IMR-90 (cell line): ENCODE results near the gene CRB1. TPM values are rescaled to one million over a fixed set of nuclear protein-coding genes. Genes with fewer than 3 reads are reported as not detected.

ENCODE experiments used
- ATAC-seq: fragments of 200-7000 bp; cut with Tn5 transposase; 2 replicates; pipeline ENCODE4 v1.9.1; 2020; ENCODE audit warnings: low read depth, mild to moderate bottlenecking, moderate library complexity
- BruUV-seq: library from RNA; stranded (reverse); fragments of 400-500 nt; replicated peaks from 2 replicates; lab custom pipeline; 2021; lab: Mats Ljungman, UMichigan
- CTCF ChIA-PET: fragments of 300-600 bp; formaldehyde crosslinking; extraction: SDS; loops from one replicate; lab custom pipeline; 2021; ENCODE audit warnings: antibody characterized with exemption; lab: Yijun Ruan, JAX
- POLR2A ChIA-PET: fragments of 300-600 bp; sonication (Branson Sonifier 250); formaldehyde crosslinking; loops from one replicate; lab custom pipeline; 2022; ENCODE audit warnings: antibody characterized with exemption; ENCODE audit not compliant: unreplicated experiment; lab: Charles Lee
- DNase-seq: peaks from one replicate; pipeline ENCODE4 v3.0.0; 2013
- H2AFZ ChIP-seq: replicated peaks from 2 replicates; pipeline ENCODE3; 2013; ENCODE audit warnings: low read length, mild to moderate bottlenecking; ENCODE audit not compliant: poor library complexity
- H2AK5ac ChIP-seq: 2 replicates; pipeline ENCODE4 v1.6.1; 2013; ENCODE audit warnings: low read depth, low read length, inconsistent platforms
- H2AK9ac ChIP-seq: replicated peaks from 2 replicates; pipeline ENCODE3; 2013; ENCODE audit warnings: mild to moderate bottlenecking, low read depth, low read length, moderate library complexity; ENCODE audit not compliant: poor library complexity
- H2BK120ac ChIP-seq: 2 replicates; pipeline ENCODE4 v1.6.1; 2013; ENCODE audit warnings: low read depth, low read length, inconsistent platforms
- H2BK15ac ChIP-seq: 3 replicates; pipeline ENCODE4 v1.6.1; 2013; ENCODE audit warnings: low read depth, low read length, inconsistent platforms
- H2BK20ac ChIP-seq: 2 replicates; pipeline ENCODE4 v1.6.1; 2013; ENCODE audit warnings: low read depth, mild to moderate bottlenecking, inconsistent platforms, low read length, moderate library complexity
- H2BK5ac ChIP-seq: 2 replicates; pipeline ENCODE4 v1.6.1; 2013; ENCODE audit warnings: mild to moderate bottlenecking, low read depth, low read length, inconsistent platforms; ENCODE audit not compliant: poor library complexity, severe bottlenecking
- H3K14ac ChIP-seq: replicated peaks from 2 replicates; pipeline ENCODE4 v1.6.1; 2013; ENCODE audit warnings: low read depth, low read length, inconsistent platforms
- H3K18ac ChIP-seq: 2 replicates; pipeline ENCODE4 v1.6.1; 2013; ENCODE audit warnings: low read depth, low read length, control low read depth
- H3K23ac ChIP-seq: 2 replicates; pipeline ENCODE4 v1.6.1; 2013; ENCODE audit warnings: low read depth, low read length, inconsistent platforms
- H3K27ac ChIP-seq: 2 replicates; pipeline ENCODE4 v1.5.1; 2013; ENCODE audit warnings: mild to moderate bottlenecking, control low read depth, low read length; ENCODE audit not compliant: insufficient read depth
- H3K27me3 ChIP-seq: 2 replicates; pipeline ENCODE4 v1.6.1; 2013; ENCODE audit warnings: low read length; ENCODE audit not compliant: control insufficient read depth, insufficient read depth
- H3K36me3 ChIP-seq: 2 replicates; pipeline ENCODE4 v1.6.1; 2013; ENCODE audit warnings: low read length, mixed read lengths; ENCODE audit not compliant: control insufficient read depth, insufficient read depth
- H3K4ac ChIP-seq: 2 replicates; pipeline ENCODE4 v1.6.1; 2013; ENCODE audit warnings: low read depth, low read length, inconsistent platforms
- H3K4me1 ChIP-seq: 2 replicates; pipeline ENCODE4 v1.6.1; 2013; ENCODE audit warnings: low read length, mixed read lengths; ENCODE audit not compliant: control insufficient read depth, insufficient read depth
- H3K4me2 ChIP-seq: 2 replicates; pipeline ENCODE4 v1.6.1; 2013; ENCODE audit warnings: low read depth, mild to moderate bottlenecking, control low read depth, low read length, moderate library complexity
- H3K4me3 ChIP-seq: 2 replicates; pipeline ENCODE4 v1.5.1; 2013; ENCODE audit warnings: low read depth, mild to moderate bottlenecking, control low read depth, low read length, moderate library complexity; ENCODE audit not compliant: insufficient read depth
- H3K56ac ChIP-seq: 2 replicates; pipeline ENCODE4 v1.6.1; 2013; ENCODE audit warnings: low read length, inconsistent platforms; ENCODE audit not compliant: insufficient read depth; ENCODE audit errors: extremely low read depth
- H3K79me1 ChIP-seq, 2 experiments: 2 replicates each; pipeline ENCODE4 v1.6.1; 2013; ENCODE audit warnings: low read length in 2 of 2, inconsistent platforms in 1 of 2, low read depth in 1 of 2
- H3K9ac ChIP-seq: 2 replicates; pipeline ENCODE4 v1.6.1; 2013; ENCODE audit warnings: low read depth, low read length, control low read depth
- H3K9me1 ChIP-seq: 2 replicates; pipeline ENCODE4 v1.6.1; 2013; ENCODE audit warnings: low read length, inconsistent platforms; ENCODE audit not compliant: insufficient read depth
- H3K9me3 ChIP-seq: 2 replicates; pipeline ENCODE4 v1.6.1; 2013; ENCODE audit warnings: low read length; ENCODE audit not compliant: control insufficient read depth, insufficient read depth
- H4K20me1 ChIP-seq: 2 replicates; pipeline ENCODE4 v1.6.1; 2013; ENCODE audit warnings: low read length, inconsistent platforms; ENCODE audit not compliant: insufficient read depth
- H4K5ac ChIP-seq: 2 replicates; pipeline ENCODE4 v1.6.1; 2013; ENCODE audit warnings: mild to moderate bottlenecking, low read depth, low read length, control low read depth
- H4K8ac ChIP-seq, 2 experiments: 2 replicates each; pipeline ENCODE4 v1.6.1; 2013; ENCODE audit warnings: low read depth in 2 of 2, low read length in 2 of 2, control low read depth in 1 of 2, inconsistent platforms in 1 of 2
- H4K91ac ChIP-seq: 2 replicates; pipeline ENCODE4 v1.6.1; 2013; ENCODE audit warnings: low read depth, low read length, inconsistent platforms; ENCODE audit not compliant: insufficient read depth
- CEBPB ChIP-seq: IDR thresholded peaks from 2 replicates; pipeline ENCODE4 v1.6.1; 2012; ENCODE audit warnings: low read depth, low read length, improper control_type of control experiment
- ELK1 ChIP-seq: fragments of 150-350 bp; IDR thresholded peaks from 2 replicates; pipeline ENCODE4 v1.6.1; 2016; ENCODE audit warnings: low read depth, mild to moderate bottlenecking, low read length, moderate library complexity, borderline replicate concordance
- FOS ChIP-seq: fragments of 150-350 bp; IDR thresholded peaks from 2 replicates; pipeline ENCODE4 v1.6.1; 2016; ENCODE audit warnings: low read depth, low read length
- MAZ ChIP-seq: IDR thresholded peaks from 2 replicates; pipeline ENCODE4 v1.6.1; 2012; ENCODE audit warnings: low read depth, mild to moderate bottlenecking, low read length, improper control_type of control experiment, moderate library complexity, borderline replicate concordance
- NFE2L2 ChIP-seq: fragments of 150-350 bp; IDR thresholded peaks from 2 replicates; pipeline ENCODE4 v1.6.1; 2016; ENCODE audit warnings: low read depth, mild to moderate bottlenecking, low read length
- WGBS, 2 experiments: methylation state at CpG; one replicate each; pipeline versions ENCODE4 v1.1.5 to v1.1.7; 2013; ENCODE audit warnings: missing lambda C conversion rate in 2 of 2; ENCODE audit not compliant: insufficient read length in 1 of 2; ENCODE audit errors: extremely low coverage in 2 of 2; 5-methylcytosine and 5-hydroxymethylcytosine counted together
- dilution Hi-C: fragments of 300-500 bp; cut with HindIII; formaldehyde crosslinking; loops from one replicate; pipeline ENCODE4 v1.14.3; 2018; ENCODE audit warnings: low sequenced_read_pairs; ENCODE audit not compliant: unreplicated experiment
- in situ Hi-C: fragments of 300-500 bp; cut with MboI; formaldehyde crosslinking; loops from 3 replicates; pipeline ENCODE4 v1.14.3; 2019; ENCODE audit warnings: low sequenced_read_pairs, inconsistent platforms, mixed read lengths
- intact Hi-C: fragments of 100-400 bp; cut with micrococcal nuclease; formaldehyde crosslinking; loops from 2 replicates; pipeline ENCODE4 v1.10.0; 2022
- polyA plus RNA-seq, 3 experiments: library from polyadenylated mRNA; depleted of rRNA; stranded (reverse); fragments of >200 nt; gene quantifications; 2 replicates each; pipeline ENCODE4 v1.2.3, GENCODE V29; 2012; ENCODE audit warnings: low replicate concordance in 1 of 3
- total RNA-seq: library from RNA; depleted of rRNA; stranded (reverse); fragments of >200 nt; gene quantifications from 2 replicates; pipeline ENCODE4 v1.2.3, GENCODE V29; 2012

CRB1 gene
- total and polyA plus RNA-seq, 2 of the 4 experiments (the other 2 are of a cell fraction) = not detected

GRCh38 chr1:197311081-197311480 is 43.0 kb downstream of the CRB1 start:
- no peak overlapping the region for H3K23ac ChIP-seq
- H3K18ac ChIP-seq = no peak overlapping the region
- in situ Hi-C loops = no loop called here
- no TSS peak for BruUV-seq
- no peak overlapping the region for H2AFZ ChIP-seq
- CTCF ChIA-PET = no interaction called here
- no peak overlapping the region for H3K27ac ChIP-seq
- no peak overlapping the region for H2BK120ac ChIP-seq
- WGBS, 2 experiments = no CpG with 5 or more reads among the region's 4 CpGs
- H4K8ac ChIP-seq = no peak overlapping the region
- H4K91ac ChIP-seq = no peak overlapping the region
- no peak overlapping the region for H2AK5ac ChIP-seq
- no peak overlapping the region for H4K5ac ChIP-seq
- H3K79me1 ChIP-seq = no peaks in the 10 kb centered on the region
- H2BK20ac ChIP-seq = no peak overlapping the region
- no peak overlapping the region for H3K9ac ChIP-seq
- no peaks in the 10 kb centered on the region for H3K36me3 ChIP-seq
- no peak overlapping the region for H3K4me2 ChIP-seq
- no peaks in the 10 kb centered on the region for H4K20me1 ChIP-seq
- H3K27me3 ChIP-seq = no peaks in the 10 kb centered on the region
- H3K4me3 ChIP-seq = no peak overlapping the region
- no peak for TF ChIP-seq NFE2L2
- no peak for TF ChIP-seq MAZ
- no peak for TF ChIP-seq FOS
- no peak for TF ChIP-seq ELK1
- TF ChIP-seq CEBPB = no peak
- no peak overlapping the region for H2AK9ac ChIP-seq
- no peak overlapping the region for H2BK5ac ChIP-seq
- H3K9me1 ChIP-seq = no peaks in the 10 kb centered on the region
- no peak overlapping the region for H3K56ac ChIP-seq
- dilution Hi-C loops = no loop called here
- no peaks in the 10 kb centered on the region for H3K4me1 ChIP-seq
- ATAC-seq (no peak), DNase-seq (no peak)
- intact Hi-C loops = no loop called here
- no peak overlapping the region for H3K14ac ChIP-seq
- H3K9me3 ChIP-seq = no peaks in the 10 kb centered on the region
- H2BK15ac ChIP-seq = no peak overlapping the region
- POLR2A ChIA-PET = no interaction called here
- no peak overlapping the region for H3K4ac ChIP-seq
